Activated CD8-positive, alpha-beta T cell treated with anti-CD3 and anti-CD28 coated beads for 36 hours (primary cell): ENCODE measurements around the gene SLC25A47. TPM values are rescaled to one million over a fixed set of nuclear protein-coding genes. Genes with fewer than 3 reads are reported as not detected.

Experiments used
- ATAC-seq: fragments of 200-7000 bp; cut with Tn5 transposase; one replicate; pipeline ENCODE4 v1.10.0; 2021; ENCODE audit warnings: mild to moderate bottlenecking, moderate library complexity
- CTCF ChIA-PET: fragments of 350-600 bp; sonication (Branson Sonifier 250); formaldehyde crosslinking; loops from one replicate; lab custom pipeline; 2021; ENCODE audit warnings: antibody characterized with exemption; lab: Charles Lee
- POLR2A ChIA-PET: fragments of 350-600 bp; sonication (Branson Sonifier 250); formaldehyde crosslinking; loops from one replicate; lab custom pipeline; 2021; ENCODE audit warnings: antibody characterized with exemption; lab: Charles Lee
- DNase-seq: peaks from one replicate; pipeline ENCODE4 v3.0.0-alpha.2; 2020
- H3K27ac Mint-ChIP-seq: one replicate; pipeline ENCODE4 v1.8.0; 2021; ENCODE audit warnings: mild to moderate bottlenecking, mixed read lengths
- H3K27me3 Mint-ChIP-seq: one replicate; pipeline ENCODE4 v1.8.0; 2021; ENCODE audit warnings: mixed read lengths
- H3K36me3 Mint-ChIP-seq: one replicate; pipeline ENCODE4 v1.8.0; 2021; ENCODE audit warnings: low read depth, mixed read lengths
- H3K4me1 Mint-ChIP-seq: one replicate; pipeline ENCODE4 v1.8.0; 2021; ENCODE audit warnings: low read depth, mixed read lengths
- H3K4me3 Mint-ChIP-seq: one replicate; pipeline ENCODE4 v1.8.0; 2021; ENCODE audit warnings: mild to moderate bottlenecking, moderate library complexity, mixed read lengths
- H3K9me3 Mint-ChIP-seq: one replicate; pipeline ENCODE4 v1.8.0; 2021; ENCODE audit warnings: mixed read lengths
- intact Hi-C: fragments of 100-400 bp; cut with micrococcal nuclease; formaldehyde crosslinking; loops from one replicate; pipeline ENCODE4 v1.10.0; 2022
- total RNA-seq, 2 experiments: library from RNA; stranded (reverse); gene quantifications; one replicate each; pipeline ENCODE4 v1.2.3, GENCODE V29; 2021
- TF ChIP-seq, protein P1 (sequence below): fragments of 200-600 bp; IDR thresholded peaks from one replicate; pipeline ENCODE4 v1.8.0; 2022; ENCODE audit warnings: antibody characterized with exemption, mild to moderate bottlenecking

The SLC25A47 gene
- total RNA-seq, 2 experiments from 2014 or later = not detected

DNA sequence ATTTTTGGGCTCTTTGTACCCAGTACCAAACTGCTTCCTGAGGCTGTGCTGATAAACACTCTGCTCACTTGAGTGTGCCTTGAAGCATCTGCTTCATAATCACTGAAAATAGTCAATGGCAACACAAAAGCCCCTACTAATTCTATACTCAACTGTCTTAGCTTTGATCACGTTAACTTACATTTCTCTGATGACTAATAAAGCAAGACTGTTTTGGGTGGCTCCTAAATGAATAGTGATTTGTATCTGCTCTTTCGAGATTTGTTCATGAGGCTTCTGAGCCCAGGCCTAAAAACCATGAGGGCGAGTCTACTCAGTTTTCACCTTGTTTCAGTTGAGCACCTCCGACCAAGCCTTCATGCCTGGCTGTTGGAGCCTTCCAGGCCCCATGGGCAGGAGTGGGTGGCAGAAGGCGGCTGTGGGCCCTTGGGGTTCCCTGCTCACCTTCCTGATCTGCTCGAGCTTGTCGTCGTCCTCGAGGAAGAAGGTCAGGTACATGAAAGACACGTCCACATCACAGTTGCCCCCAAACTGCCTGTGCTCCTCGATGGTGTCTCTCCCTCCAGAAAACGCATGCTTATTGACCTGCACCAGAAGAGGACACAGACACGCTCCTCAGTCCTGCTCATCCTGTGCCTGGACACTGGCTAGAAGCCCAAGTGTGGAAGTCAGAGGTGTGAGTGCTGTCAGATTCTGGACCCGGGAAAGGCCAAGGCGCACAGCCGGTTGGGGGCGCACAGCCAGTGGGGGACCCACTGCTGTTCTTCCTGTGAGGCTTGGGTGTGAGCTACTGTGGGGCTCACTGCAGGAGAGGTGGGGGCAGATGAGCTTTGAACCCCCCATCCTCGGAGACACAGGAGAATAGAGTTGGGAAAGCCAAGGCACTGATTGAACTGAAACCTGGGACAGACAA lies 13.7 kb downstream of the SLC25A47 start:
- intact Hi-C loops = no loop called here
- no peak for DNase-seq
- TF ChIP-seq, protein P1, sequence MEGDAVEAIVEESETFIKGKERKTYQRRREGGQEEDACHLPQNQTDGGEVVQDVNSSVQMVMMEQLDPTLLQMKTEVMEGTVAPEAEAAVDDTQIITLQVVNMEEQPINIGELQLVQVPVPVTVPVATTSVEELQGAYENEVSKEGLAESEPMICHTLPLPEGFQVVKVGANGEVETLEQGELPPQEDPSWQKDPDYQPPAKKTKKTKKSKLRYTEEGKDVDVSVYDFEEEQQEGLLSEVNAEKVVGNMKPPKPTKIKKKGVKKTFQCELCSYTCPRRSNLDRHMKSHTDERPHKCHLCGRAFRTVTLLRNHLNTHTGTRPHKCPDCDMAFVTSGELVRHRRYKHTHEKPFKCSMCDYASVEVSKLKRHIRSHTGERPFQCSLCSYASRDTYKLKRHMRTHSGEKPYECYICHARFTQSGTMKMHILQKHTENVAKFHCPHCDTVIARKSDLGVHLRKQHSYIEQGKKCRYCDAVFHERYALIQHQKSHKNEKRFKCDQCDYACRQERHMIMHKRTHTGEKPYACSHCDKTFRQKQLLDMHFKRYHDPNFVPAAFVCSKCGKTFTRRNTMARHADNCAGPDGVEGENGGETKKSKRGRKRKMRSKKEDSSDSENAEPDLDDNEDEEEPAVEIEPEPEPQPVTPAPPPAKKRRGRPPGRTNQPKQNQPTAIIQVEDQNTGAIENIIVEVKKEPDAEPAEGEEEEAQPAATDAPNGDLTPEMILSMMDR = no peak
- peaks cover 18% of the 10 kb centered on the region for H3K4me1 Mint-ChIP-seq
- H3K4me3 Mint-ChIP-seq = no peak overlapping the region
- H3K36me3 Mint-ChIP-seq = peaks cover 59% of the 10 kb centered on the region
- H3K27ac Mint-ChIP-seq = peak overlapping the region; percentile 42
- no peak for ATAC-seq
- CTCF ChIA-PET = interaction anchor here (0.7 kb wide), 1 partner anchor 585 kb away, joined by 3 read pairs; no protein-coding TSS in a partner anchor
- no peaks in the 10 kb centered on the region for H3K9me3 Mint-ChIP-seq
- POLR2A ChIA-PET = interaction anchor here (0.7 to 1.5 kb wide), 7 partner anchors 9 to 35 kb away, joined by 3 to 4 read pairs (median 3); no protein-coding TSS in a partner anchor
- H3K27me3 Mint-ChIP-seq = no peaks in the 10 kb centered on the region

DNA sequence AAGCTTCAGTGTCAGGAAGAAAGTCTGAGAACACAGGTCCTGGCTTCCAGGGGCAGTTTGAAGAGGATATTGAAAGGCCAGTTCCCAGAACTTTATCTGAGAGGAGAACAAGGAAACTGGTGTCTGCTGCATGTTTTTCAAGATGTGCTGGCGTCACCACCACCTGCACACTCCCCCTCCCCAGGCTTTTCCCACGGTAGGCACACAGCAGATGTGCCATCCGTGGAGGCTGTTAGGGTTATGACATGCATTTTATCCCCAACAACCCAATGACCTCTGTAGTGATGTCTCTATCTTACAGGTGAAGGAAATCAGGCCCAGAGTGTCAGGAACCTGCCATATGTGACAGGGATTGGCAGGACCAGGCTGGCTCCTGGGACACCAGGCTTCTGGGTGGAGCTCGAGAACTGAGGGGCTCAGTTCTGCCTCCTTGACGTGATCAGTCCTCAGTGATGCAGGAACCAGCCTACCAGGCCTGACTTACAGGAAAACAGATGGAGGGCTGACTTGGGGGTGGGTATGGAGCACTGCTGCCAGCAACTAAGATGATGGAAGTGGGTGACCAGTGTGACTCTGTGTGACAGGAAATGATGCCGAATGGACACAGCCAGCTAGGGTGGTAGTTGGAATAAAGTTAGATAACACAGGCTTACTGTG lies 16.8 kb downstream of the SLC25A47 start:
- DNase-seq = no peak
- H3K27me3 Mint-ChIP-seq = no peaks in the 10 kb centered on the region
- H3K27ac Mint-ChIP-seq = peak overlapping the region; percentile 47
- H3K4me3 Mint-ChIP-seq = no peak overlapping the region
- ChIA-PET CTCF (interaction anchor here (1.6 kb wide), 1 partner anchor 22 kb away, joined by 3 read pairs; no protein-coding TSS in a partner anchor), POLR2A (interaction anchor here (1.0 to 2.3 kb wide), 8 partner anchors 10 to 36 kb away, joined by 3 to 9 read pairs (median 4); a partner anchor contains a TSS)
- H3K36me3 Mint-ChIP-seq = peaks cover 71% of the 10 kb centered on the region
- H3K4me1 Mint-ChIP-seq = peaks cover 20% of the 10 kb centered on the region
- no peak for ATAC-seq
- TF ChIP-seq, protein P1 = no peak
- H3K9me3 Mint-ChIP-seq = no peaks in the 10 kb centered on the region
- intact Hi-C loops = no loop called here

DNA sequence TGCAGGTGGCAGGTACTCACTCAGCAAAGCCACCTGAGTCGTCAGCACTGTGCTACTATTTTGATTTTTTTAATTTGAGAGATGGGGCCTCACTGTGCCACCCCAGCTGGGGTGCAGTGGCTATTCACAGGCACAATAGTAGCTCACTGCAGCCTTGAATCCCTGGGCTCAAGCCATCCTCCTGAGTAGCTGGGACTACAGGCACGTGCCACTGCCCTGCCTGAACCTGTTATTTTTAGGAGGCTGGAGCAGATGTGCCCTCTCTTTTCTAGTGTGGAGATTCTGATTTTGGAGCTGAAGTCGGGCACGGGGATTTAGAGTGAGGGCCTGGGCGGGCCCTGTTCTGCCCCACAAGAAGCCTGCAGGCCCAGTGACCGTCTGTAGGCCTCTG lies 17.3 kb downstream of the SLC25A47 start:
- POLR2A ChIA-PET = interaction anchor here (1.0 to 2.3 kb wide), 8 partner anchors 9 to 37 kb away, joined by 3 to 9 read pairs (median 3); a partner anchor contains a TSS
- TF ChIP-seq, protein P1 = no peak
- intact Hi-C loops = no loop called here
- Mint-ChIP-seq H3K4me1 (peaks cover 20% of the 10 kb centered on the region), H3K27me3 (no peaks in the 10 kb centered on the region), H3K9me3 (no peaks in the 10 kb centered on the region), H3K4me3 (no peak overlapping the region), H3K27ac (peak overlapping the region; percentile 47), H3K36me3 (peaks cover 68% of the 10 kb centered on the region)
- CTCF ChIA-PET = interaction anchor here (1.6 kb wide), 1 partner anchor 22 kb away, joined by 3 read pairs; no protein-coding TSS in a partner anchor
- DNase-seq (no peak), ATAC-seq (no peak)

DNA sequence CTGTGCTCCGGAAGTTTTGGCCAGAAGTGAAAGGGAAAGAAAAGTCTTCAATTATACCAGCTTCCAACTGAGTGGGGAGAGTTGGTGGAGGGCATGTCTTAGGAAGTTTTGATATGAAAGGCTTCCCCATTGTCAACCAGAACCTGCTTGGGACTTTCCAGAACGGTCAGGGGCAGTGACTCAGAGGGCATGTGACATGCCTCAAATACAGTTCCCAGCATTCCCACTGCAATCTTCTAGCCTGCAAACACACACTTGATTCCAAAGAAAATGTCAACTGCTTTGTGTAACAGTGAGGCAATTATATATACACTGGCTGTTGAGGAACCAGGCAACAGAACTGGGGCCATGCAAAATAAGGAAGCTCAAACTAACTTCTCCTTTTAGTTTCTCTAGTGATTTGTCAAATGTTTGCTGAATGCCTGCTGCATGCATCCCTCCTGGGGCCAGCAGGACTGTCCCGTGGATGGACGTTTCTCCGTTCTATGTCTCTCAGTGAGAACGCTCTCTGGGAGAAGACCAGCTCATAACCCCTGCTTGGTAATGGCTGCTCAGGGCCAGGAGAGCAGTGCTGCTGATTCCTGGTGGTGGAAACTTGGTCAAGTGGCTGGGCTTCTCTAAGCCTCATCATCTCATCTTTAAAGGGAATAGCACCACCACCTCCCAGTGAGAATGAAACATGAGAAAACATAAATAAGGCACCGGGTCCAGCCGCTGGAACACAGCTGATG lies 18.3 kb downstream of the SLC25A47 start:
- H3K27ac Mint-ChIP-seq = peak overlapping the region; percentile 47
- intact Hi-C loops = no loop called here
- ATAC-seq (peak; percentile 41), DNase-seq (peak; percentile 28)
- ChIA-PET CTCF (interaction anchor here (1.6 kb wide), 1 partner anchor 21 kb away, joined by 3 read pairs; no protein-coding TSS in a partner anchor), POLR2A (interaction anchor here (0.8 to 2.3 kb wide), 9 partner anchors 8 to 38 kb away, joined by 3 to 9 read pairs (median 4); no protein-coding TSS in a partner anchor)
- TF ChIP-seq, protein P1 = no peak
- H3K36me3 Mint-ChIP-seq = peaks cover 70% of the 10 kb centered on the region
- peaks cover 18% of the 10 kb centered on the region for H3K4me1 Mint-ChIP-seq
- no peaks in the 10 kb centered on the region for H3K9me3 Mint-ChIP-seq
- H3K27me3 Mint-ChIP-seq = no peaks in the 10 kb centered on the region
- H3K4me3 Mint-ChIP-seq = no peak overlapping the region
